ENCODE data around the gene DPEP2.

DNA sequence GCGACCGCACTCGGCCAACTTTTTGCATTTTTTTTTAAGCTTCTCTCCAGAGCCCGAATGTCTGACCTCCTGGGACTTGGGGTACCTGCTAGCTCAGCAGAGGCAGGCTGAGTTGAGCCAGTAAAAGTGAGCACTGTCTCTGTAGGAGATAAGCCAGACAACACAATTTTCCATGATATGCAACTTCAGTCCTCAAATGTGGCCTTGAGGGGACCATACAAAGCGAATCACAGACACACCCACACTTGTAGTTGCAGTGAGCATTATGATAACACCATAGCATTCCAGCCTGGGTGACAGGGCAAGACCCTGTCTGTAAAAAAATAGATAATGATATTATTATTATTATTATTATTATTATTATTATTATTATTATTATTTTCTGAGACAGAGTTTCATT, 2.6 kb downstream of the DPEP2 start:
- TF ChIP-seq POLR2A (IDR thresholded peaks at IDR 0.05; ENCODE audit: low read depth, low read length): no peak
- no peak for TF ChIP-seq MAZ (IDR thresholded peaks at IDR 0.05; ENCODE audit: borderline replicate concordance, low read depth, low read length)
- TF ChIP-seq, protein P1, sequence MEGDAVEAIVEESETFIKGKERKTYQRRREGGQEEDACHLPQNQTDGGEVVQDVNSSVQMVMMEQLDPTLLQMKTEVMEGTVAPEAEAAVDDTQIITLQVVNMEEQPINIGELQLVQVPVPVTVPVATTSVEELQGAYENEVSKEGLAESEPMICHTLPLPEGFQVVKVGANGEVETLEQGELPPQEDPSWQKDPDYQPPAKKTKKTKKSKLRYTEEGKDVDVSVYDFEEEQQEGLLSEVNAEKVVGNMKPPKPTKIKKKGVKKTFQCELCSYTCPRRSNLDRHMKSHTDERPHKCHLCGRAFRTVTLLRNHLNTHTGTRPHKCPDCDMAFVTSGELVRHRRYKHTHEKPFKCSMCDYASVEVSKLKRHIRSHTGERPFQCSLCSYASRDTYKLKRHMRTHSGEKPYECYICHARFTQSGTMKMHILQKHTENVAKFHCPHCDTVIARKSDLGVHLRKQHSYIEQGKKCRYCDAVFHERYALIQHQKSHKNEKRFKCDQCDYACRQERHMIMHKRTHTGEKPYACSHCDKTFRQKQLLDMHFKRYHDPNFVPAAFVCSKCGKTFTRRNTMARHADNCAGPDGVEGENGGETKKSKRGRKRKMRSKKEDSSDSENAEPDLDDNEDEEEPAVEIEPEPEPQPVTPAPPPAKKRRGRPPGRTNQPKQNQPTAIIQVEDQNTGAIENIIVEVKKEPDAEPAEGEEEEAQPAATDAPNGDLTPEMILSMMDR (conservative IDR thresholded peaks at IDR 0.05; ENCODE audit: low read depth, low read length): no peak

Data from IMR-90 (cell line).